ENCODE data around the gene MPRIP.

The MPRIP gene

GRCh38 chr17:17071531-17072360 lies 29.5 kb downstream of the MPRIP start:
- DNase-seq (ENCODE audit: low read depth in 2 of 2) = no peak
- TF ChIP-seq CTCF (IDR thresholded peaks at IDR 0.05; ENCODE audit: low read depth, low read length) = no peak
- H3K4me3 ChIP-seq (replicated peaks in 1 of 2; ENCODE audit: low read depth in 2 of 2, low read length in 2 of 2) = no peak overlapping the region

- TF ChIP-seq CTCF (IDR thresholded peaks at IDR 0.05; ENCODE audit: low read depth, low read length) = no peak
Measured at GRCh38 chr17:17072546-17072945, 30.3 kb downstream of the MPRIP start.

GRCh38 chr17:17073030-17073564 lies 30.8 kb downstream of the MPRIP start:
- no peak for TF ChIP-seq CTCF (IDR thresholded peaks at IDR 0.05; ENCODE audit: low read depth, low read length)
- H3K4me3 ChIP-seq (replicated peaks in 1 of 2; ENCODE audit: low read depth in 2 of 2, low read length in 2 of 2) = no peak overlapping the region
- DNase-seq (ENCODE audit: low read depth in 2 of 2) = no peak

More at GRCh38 chr17:17072546-17072945, 30.3 kb downstream of the MPRIP start:
- DNase-seq (ENCODE audit: low read depth in 2 of 2) = no peak
- H3K4me3 ChIP-seq (replicated peaks in 1 of 2; ENCODE audit: low read depth in 2 of 2, low read length in 2 of 2) = no peak overlapping the region

- no peak for TF ChIP-seq CTCF (IDR thresholded peaks at IDR 0.05; ENCODE audit: low read depth, low read length)
- DNase-seq (ENCODE audit: low read depth in 2 of 2) = peak in 1 of 2 donors; percentile 58
- no peak overlapping the region for H3K4me3 ChIP-seq (replicated peaks in 1 of 2; ENCODE audit: low read depth in 2 of 2, low read length in 2 of 2)
Measured at GRCh38 chr17:17073581-17074403, 31.5 kb downstream of the MPRIP start.

GRCh38 chr17:17075125-17075781 lies 33.0 kb downstream of the MPRIP start:
- H3K4me3 ChIP-seq (replicated peaks in 1 of 2; ENCODE audit: low read depth in 2 of 2, low read length in 2 of 2) = no peak overlapping the region
- DNase-seq (ENCODE audit: low read depth in 2 of 2) = peak; percentile 77 to 88
- TF ChIP-seq CTCF (IDR thresholded peaks at IDR 0.05; ENCODE audit: low read depth, low read length) = no peak

- no peak for DNase-seq (ENCODE audit: low read depth in 2 of 2)
- no peak for TF ChIP-seq CTCF (IDR thresholded peaks at IDR 0.05; ENCODE audit: low read depth, low read length)
- H3K4me3 ChIP-seq (replicated peaks in 1 of 2; ENCODE audit: low read depth in 2 of 2, low read length in 2 of 2) = no peak overlapping the region
Measured at GRCh38 chr17:17076066-17076465, 33.8 kb downstream of the MPRIP start.

All from cardiac fibroblast (primary cell).